Suppressor macrophage treated with lipopolysaccharide for 1 hour (primary cell): ENCODE measurements around the gene MAGED2.
"Not testable (repeated sequence)": the region's sequence is repeated elsewhere in the genome, so short reads cannot be mapped to it uniquely, and the experiment has no call there.

Experiments used
- DNase-seq, 3 donors: peaks; one replicate each; pipeline ENCODE4 v3.0.0-alpha.2; 2020 to 2022

Gene MAGED2, protein sequence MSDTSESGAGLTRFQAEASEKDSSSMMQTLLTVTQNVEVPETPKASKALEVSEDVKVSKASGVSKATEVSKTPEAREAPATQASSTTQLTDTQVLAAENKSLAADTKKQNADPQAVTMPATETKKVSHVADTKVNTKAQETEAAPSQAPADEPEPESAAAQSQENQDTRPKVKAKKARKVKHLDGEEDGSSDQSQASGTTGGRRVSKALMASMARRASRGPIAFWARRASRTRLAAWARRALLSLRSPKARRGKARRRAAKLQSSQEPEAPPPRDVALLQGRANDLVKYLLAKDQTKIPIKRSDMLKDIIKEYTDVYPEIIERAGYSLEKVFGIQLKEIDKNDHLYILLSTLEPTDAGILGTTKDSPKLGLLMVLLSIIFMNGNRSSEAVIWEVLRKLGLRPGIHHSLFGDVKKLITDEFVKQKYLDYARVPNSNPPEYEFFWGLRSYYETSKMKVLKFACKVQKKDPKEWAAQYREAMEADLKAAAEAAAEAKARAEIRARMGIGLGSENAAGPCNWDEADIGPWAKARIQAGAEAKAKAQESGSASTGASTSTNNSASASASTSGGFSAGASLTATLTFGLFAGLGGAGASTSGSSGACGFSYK

DNA sequence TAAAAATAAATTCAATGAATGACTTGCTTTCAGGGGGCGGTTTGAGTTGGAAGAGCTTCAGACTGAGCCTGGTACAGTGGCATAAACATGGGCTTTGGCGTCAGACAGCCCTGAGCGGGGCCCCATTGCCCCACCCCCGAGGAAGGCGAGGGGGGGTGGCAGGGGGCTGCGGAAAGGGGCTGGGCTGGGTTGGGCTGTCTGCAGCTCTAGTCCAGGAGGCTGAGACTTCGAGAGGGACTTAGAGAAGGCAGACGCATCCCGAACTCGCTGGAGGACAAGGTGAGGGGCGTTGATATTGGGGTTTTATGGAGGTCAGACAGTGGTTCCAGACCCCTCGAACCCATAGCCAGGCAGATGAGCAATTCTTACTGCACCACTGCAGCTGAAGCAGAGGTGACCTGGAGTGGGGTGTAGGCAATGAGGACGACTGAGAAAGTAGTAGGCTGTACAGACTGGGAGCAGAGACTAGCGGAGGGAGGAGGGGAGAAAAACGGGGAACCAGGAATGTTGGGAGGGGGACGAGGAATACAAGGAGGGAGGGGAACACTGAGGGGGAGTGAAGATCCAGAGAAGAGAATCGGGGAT, at the start of gene MAGED2:
Gene MAGED2, plus strand, starts transcription at position 222 of the 585 bp plus-strand sequence. CDS start 1,587 bp downstream, outside the sequence.
- DNase-seq: no peak

DNA sequence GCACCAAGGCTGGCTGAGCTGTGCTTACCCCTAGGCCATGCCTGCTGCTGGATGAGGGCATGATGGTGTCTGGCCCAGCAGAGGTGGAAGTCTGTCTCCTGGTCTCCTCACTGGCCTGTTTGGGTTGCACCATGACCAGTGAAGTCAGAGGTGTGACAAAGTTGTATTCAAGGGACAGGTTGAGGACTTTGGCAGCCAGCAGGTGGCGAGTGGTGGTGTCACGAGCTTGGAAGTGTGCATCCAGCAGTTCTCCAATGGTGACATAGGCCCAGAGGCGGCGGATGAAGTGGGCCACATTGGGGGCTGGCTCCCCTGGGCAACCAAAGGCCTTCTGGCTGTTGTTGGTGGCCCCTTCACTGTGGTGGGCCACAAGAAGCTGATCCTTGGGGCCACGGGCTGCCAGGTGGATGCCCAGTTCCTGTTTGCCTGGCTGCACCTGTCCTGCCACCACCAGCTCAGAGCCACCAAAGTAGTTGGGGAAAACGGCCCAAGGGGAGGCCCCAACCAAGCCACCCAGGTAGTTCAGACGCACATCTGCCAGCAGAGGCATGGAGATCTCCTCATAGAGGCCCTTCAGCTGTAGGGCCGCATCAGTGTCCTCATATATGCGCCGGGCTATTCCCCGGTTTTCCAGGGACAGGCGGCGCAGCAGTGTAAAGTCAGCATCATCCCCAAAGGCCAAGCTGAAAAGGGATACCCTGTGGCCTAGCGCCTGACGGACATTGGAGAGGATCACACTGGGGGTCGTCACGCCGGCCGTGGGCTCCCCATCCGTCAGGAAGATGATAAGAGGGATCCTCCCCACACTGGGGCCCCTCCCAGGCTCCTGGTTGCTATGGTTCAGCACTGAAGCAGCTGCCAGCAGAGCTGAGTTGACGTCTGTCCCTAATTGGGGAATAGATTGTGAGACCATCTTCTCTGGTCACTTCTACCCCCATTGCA, 49.2 kb upstream of the MAGED2 start:
- DNase-seq: no peak

DNA sequence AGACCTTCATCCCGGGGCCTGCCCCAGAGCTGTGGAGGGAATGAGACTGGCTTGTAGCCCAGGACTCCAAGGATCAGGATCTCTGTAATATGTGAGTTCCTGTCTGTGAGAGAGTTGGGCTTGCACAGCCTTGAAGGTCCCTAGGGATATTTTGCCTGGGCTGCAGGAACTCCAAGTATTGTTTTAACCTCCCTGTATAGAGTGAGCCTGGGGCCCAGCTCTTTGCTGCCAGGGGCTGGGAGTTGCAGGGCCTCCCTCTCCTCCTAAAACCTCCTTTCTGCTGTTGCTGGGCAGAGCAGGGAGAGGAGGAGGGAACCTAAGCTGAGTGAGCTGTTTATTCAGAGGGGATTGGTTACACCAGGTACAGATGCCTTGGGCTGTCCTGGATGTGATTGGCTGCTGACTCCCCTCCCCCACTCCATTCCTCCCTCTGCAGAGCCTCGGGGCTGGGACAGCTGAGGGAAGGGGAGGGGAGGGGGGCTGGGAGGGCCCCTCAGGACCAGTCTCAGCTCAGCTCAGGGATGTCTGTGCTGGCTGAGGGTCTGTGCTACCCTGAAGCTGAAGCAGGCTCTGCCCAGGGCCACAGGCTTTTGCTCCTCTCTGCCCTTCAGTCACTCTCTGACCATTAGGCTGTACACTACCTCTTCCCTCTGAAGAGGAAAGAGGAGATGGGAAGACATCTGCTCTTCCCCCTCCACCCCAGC, 33.0 kb upstream of the MAGED2 start:
- not testable (repeated sequence) for DNase-seq

DNA sequence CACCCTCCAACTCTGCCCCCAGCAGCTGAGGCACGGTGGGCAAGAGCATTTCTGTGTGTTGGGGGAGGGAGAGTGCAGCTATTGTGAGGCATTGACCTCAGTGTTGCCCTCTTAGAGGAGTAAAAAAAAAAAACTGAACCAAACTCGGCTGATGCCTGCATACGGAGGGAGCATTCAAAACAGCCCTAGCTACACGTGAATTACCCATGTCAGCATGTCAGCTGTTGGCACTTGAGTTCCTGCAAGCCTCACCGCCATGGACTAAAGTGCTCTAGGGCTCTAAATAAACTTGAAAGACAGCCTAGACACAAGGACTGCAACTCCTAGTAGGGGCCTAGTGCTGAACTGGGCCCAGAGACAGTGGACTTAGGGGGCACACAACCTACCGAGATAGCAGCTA, 31.5 kb upstream of the MAGED2 start:
- DNase-seq: no peak

DNA sequence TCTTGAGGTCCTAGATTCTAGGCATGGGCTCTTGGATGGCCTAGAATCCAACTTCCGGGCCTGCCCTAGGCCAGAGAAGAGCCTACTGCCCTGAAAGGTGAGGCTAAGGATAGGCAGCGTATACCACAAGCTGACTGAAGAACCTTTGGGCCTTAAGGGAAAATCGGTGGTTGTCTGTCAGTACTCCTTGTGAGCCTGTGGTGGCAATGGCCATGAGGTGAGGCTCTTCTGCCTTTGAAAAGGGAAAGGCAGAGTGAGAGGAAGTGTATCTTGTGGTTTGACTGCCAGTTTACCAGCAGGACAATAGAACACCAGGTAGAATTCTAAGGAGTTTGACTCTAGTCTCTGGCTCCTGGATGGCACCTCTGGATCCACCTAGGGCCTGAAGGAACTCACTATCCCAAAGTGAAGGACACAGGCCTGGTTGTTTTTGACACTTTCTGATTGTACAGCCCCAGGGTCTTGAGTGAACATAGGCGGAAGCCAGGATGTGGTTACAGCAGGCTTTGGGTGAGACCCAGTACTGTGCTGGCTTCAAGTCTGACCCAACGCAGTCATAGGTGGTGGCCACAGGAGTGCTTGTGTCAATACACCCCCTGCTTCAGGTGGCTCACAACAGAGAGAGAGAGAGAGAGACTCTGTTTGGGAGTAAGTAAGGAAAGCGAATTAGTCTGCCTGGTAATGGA, 30.4 kb upstream of the MAGED2 start:
- DNase-seq: no peak

DNA sequence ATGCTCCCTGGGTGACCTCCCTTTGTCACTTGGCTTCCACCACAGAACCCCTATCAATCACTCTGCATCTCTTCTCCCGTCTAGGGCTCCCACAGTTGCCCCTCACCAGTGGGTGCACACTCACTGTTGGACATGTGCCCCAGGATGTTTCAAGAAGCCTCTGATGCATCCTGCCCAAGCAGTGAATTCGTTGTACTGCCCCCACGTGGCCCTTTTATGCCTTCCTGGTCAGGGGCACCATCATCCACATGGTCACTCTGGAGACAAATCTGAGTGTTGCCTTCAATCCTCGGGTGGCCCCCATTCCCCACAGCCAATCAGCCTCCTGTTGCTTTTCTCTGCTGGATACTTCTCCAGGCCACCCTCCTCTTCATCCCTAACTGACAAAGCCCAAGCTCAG, 21.6 kb upstream of the MAGED2 start:
- DNase-seq: peak in 1 of 3 donors; percentile 24

DNA sequence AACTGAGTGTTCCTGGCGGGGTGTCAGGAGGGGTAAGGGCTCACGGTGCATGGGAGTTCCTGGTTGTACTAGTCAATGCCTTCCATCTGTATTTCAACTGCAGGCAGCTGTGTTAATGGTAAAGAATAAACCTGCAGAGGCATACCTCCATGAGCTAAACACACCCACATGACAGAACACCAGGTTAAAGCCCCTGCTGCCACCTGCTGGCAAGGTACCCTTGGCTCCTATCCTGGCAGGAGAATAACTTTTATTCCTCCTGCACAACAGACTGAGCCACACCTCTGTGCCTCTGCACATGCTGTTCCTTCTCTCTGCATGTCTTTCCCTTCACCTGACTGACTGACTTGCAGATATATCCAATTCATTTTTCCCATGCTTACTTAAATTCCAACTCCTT, 20.6 kb upstream of the MAGED2 start:
- no peak for DNase-seq

DNA sequence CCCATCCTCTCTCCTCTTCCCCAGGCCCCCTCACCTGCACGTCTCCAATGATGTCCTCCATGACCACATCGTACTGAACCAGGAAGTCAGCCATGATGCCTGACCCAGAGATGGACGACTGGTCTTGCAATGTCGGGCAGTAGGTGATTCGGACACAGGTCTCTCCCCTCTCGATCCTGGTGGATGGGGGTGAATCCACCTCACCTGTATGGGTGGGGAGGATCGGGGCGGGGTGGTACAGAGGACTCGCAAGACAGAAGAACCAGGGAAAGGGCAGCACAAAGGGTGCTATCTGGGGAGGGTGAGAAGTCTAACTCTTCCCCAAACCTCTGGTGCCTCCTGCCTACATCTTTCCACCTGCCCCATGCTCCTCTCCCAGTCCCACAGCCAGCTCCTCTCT, 19.1 kb upstream of the MAGED2 start:
- no peak for DNase-seq

DNA sequence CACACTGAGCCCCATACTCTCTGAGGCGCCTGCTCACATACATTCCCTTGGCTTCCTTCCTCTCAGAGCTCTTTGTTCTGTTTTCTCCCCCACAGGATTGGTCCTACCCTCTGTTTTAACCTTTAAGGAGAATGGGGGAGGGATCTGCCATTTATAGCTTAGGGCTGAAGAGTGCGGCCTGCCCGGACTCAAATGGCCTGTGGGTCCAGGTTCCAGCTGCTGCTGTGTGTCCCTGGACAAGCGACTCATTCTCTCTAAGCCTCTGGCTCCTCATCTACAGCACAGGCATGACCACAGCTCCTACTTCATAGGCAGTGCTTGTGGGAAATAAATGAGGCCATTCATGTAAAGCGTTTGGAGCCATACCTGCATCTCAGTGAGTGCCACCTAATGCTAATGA, 18.1 kb upstream of the MAGED2 start:
- DNase-seq: not testable (repeated sequence)

DNA sequence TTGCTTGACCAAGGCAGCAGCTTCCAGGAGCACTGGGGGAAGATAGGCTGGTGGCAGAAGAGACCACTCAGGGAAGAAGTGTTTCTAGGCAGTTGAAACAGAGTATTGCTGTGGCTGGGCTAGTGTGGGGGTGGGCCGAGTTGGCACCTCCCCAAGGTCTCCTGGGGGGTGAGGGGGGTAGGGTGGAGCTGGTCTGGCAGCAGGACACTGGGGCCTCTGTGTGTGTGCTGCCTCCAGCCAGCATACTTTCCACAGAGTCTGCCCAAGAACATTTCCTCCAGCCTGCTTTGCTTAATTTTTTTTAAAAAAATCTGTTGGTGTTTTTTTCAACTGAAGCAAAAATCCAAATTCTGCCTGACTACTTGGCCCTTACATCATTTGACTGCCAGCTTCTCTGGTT, 13.5 kb upstream of the MAGED2 start:
- DNase-seq: no peak

DNA sequence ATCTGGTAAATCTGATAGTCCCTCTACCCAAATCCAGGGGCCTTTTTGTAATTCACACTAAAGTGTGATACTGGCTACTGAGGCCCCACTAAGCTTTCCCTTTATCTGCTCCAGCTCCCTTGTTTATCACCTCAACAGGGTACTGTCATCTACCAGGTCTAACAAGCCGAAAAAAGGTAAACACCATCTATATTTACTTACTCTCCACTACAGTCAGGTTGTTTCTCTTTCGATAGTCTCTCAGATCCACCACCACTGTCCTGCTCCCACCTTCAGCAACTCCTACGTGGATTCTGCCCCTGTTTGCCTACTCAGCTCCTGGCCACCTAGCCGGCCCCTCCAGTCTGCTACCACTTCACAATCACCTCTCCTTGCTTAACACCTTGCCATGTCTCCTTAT, 12.8 kb upstream of the MAGED2 start:
- no peak for DNase-seq

DNA sequence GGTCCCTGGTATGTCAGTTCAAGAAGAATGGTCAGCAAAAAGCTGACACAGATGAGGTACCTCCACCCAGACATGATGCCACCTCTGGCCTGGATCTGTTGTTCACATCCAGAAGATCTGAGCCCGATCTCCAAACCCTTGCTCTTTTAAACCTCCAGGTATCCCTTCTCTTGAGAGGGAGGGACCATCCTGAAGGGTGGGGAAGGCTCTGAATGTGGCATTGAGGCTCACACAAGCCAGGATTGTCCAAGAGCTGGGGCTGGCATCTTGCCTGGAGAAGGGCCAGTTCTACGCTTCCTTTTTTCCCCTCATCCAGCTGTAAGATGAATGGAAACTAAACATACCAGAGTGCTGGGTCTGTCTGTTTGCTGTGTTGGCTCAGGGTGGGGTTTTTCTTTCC, 9.4 kb upstream of the MAGED2 start, which contains the start of gene ITIH6:
Gene ITIH6, minus strand, starts transcription at position 119 of the 400 bp plus-strand sequence. Its CDS starts 45 bp downstream, at position 74.
- DNase-seq: no peak

DNA sequence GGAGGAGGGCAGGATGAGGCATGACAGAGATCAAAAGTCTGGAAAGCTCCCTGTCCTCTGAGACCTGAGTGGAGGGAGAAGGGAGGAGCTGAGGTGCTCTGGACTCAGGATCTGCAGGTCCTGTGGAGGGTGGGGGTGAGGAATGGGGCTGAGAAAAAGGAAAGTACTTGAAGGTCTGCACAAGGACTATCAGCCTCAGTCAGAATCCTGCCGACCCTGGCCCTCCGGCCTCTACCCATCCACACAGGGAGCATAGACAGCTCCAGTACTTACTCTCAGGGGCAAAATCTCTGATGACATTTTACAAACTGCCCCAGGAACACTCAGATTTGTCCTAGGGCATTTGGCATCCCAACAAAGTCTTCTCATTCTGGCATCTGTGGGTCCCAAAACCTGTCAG, 8.5 kb upstream of the MAGED2 start:
- DNase-seq: no peak

DNA sequence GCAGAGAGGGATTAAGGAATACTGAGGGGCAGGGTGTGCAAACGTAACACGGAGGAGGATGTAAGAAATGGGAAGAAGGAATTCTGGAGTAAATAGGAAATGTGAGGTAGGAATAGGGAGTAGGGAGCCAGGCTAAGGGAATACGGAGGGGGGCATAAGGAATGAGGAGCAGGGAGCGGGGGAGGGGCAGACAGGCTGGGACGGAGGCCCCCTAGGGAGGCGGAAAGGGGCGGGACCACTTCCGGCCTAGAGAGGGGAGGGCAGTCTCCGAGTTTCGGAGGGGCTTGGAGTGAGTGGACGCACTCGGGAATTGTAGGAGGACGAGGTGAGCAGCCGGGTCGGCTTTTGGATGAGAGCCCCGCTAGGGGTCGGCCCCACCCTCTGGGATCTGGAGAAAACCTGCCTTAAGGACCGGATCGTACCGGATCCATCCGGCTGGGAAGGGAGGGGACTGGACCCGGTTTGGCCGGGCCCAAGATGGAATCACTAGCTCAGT, 612 bp downstream of the MAGED2 start:
- DNase-seq: peak in 2 of 3 donors; percentile 6 to 24

DNA sequence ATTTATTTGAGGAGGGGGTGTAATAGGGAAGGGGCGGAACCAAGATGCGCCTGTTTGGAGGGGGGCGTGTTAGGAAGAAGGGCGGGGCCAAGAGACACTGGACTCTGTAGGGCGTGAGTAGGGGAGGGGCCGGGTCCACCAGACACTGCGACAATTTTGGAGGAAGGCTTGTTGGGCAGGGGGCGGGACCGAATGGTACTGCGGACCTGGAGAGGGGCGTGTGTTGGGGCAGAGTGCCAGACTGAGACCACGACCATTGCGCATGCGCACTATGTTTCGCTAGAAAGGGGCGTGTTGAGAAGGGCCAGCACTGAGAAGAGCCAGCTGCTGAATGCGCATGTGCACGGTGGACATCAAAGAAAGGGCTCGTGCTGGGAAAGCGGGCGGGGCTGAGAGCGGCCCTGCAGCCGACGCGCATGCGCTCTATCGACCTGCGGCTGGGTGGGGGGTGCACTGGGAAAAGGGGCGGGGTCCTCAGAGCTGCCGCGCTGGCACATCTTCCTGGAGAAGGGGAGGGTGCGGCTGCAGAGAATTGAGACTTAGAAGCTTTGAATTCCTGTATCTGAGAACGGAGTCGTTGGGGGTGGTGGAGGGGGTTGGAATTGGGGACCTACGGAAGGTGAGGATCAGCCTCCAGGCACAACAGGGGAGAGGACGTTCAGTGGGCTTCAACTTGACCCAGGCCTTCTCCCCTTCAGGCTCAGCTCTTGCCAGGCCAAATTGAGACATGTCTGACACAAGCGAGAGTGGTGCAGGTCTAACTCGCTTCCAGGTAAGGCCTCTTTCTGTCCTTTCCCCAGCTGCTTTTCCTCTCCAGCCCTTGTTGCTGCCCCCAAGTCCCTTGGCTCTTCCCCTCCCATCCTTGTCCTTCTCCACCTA, 1.3 kb downstream of the MAGED2 start:
- DNase-seq: peak; percentile 93 to 95 (median 93)

DNA sequence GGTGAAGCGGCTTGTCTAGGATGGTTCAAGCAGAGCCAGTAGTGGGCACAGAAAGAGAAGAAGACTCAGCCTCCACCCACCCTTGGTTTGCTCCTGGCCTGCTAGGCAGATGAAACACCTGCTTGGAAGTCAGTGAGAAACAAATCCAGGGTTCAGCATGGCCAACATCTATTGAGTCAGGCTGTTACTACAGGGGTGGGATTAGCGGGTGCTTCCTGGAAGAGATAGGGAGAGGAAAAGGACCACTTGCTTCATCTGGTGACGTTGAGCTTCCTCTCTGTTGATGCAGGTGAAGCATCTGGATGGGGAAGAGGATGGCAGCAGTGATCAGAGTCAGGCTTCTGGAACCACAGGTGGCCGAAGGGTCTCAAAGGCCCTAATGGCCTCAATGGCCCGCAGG, 3.0 kb downstream of the MAGED2 start:
- no peak for DNase-seq

DNA sequence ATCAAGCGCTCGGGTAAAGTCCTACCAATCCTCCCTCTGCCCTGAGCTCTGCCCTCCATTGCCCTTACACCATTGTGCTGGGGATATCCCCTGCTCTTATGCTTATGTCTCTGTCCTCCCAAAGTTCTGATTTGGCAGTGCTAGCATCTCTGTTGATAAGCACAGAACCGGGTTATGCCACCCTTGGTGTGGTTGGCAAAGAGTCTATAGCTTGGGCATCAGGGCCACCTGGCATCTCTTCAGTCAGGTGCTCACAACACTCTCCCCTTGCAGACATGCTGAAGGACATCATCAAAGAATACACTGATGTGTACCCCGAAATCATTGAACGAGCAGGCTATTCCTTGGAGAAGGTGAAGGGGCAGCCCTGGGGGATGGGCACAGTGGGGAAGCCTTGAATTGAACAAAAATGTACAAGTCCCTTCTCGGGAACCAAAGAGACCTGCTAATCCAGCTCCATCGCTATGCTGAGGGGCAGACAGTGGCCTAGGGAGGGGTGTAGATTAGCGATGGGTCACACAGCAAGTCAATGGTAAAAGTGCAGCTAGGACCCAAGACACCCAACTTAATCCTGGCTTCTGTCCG, 3.8 kb downstream of the MAGED2 start:
- no peak for DNase-seq

DNA sequence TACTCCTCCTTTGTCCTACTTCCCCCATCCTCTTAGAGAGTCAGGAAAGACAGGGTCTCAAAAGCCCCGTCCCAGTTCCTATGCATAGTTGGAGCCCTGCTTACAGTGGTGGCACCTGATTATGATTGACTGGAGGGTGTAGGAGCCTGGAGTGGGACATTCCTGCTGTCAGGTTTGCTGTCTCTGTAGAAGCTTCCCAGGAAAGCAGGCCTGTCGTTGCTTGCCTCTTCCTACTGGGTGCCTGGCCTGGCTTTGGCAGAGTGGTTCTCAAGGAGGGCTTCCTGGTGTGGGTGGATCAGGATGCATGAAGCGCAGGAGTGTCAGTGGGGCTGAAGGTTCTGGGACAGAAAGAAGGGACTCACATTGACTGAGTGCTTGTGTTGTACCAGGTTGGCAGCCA, 4.8 kb downstream of the MAGED2 start:
- DNase-seq: no peak

DNA sequence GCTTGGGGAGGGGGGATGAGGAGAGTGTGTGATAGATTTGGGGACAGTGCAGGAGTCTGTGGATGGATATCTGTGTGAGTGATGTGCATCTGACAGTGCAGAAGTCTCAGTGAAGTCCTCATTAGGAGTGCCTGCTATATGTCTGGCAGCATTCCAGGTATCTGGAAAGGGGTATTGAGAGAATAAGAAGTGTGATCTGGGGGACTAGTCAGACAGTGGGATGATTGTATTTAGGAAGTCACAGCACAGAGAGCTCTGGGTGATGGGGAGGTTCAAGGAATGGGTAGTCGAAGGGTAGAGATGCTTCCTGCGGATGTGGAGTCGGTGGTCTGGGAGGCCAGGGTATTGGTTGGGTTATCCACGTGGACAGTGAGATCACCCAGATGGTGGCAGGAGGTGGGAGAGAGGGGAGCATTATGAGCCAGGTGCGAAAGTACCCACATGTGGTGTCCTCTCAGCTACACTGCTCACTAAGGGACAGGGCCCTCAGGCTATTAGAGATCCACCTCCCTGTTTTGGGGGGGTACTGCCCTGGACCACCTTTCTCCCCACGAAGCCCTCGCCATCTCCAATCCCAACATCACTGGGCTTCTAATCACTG, 9.8 kb downstream of the MAGED2 start:
- DNase-seq: no peak

DNA sequence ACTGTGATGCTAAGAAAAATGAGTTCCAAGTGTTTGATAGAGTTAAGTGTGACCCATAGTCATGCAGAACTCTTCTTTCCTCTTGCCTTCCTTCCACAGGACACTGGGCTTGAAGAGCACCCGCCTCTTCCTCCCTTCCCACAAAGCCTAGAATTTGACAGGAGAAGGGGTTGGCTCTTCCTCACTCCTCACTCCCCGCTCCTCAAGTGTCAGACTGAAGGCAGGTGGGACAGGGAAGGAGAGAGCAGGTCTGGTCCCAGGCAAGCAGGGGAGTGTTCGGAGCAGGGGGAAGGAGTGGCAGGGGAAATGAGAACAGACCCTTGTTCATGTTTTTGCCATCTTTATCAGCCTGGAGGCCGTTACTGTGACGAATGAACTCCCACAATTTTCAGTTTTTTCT, 10.7 kb downstream of the MAGED2 start:
- no peak for DNase-seq
